ENCODE data around the gene PCSK7. TPM values are rescaled to one million over a fixed set of nuclear protein-coding genes. Genes with fewer than 3 reads are reported as not detected.
"Not testable (repeated sequence)": the region's sequence is repeated elsewhere in the genome, so short reads cannot be mapped to it uniquely, and the experiment has no call there.

Gene PCSK7
- total RNA-seq, 2 donors from 2014 or later, result 25.3 to 32.8 TPM

DNA sequence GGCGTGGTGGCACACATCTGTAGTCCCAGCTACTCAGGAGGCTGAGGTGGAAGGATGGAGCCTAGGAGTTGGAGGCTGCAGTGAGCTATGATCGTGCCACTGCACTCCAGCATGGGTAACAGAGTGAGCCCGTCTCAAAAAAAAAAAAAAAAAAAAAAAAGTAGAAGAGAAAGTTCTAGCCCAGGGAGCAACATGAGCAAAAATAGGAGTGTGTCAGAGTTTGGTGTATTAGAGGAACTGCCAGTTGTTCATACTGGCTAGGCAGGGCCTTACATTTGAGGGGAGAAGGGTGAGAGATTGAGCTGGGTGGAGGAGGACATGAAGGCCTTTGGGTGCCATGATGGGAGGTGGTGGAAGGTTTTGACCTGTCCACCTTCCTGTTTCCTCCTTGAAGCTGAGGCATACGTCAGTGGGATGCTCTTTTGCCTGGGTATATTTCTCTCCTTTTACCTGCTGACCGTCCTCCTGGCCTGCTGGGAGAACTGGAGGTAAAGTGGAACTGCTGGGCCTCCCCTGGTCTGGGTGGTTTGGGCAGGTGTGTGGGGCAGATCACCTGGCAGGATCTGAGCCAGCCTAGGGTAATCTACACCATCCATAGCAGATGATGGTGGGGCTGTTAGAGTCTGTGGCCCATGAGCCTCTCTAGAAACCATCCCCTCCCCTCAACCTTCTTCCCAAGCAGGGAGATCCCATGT, 46.0 kb downstream of the PCSK7 start:
- no peak for DNase-seq (ENCODE audit: low spot score)
- Histone ChIP-seq H3K4me3 (no peak overlapping the region), H3K36me3 (peaks cover 71% of the 10 kb centered on the region), H3K9me3 (no peaks in the 10 kb centered on the region), H3K27ac (no peak overlapping the region), H3K27me3 (no peaks in the 10 kb centered on the region), H3K4me1 (peaks cover 0 to 7% of the 10 kb centered on the region in 2 donors)
- TF ChIP-seq, protein P1, sequence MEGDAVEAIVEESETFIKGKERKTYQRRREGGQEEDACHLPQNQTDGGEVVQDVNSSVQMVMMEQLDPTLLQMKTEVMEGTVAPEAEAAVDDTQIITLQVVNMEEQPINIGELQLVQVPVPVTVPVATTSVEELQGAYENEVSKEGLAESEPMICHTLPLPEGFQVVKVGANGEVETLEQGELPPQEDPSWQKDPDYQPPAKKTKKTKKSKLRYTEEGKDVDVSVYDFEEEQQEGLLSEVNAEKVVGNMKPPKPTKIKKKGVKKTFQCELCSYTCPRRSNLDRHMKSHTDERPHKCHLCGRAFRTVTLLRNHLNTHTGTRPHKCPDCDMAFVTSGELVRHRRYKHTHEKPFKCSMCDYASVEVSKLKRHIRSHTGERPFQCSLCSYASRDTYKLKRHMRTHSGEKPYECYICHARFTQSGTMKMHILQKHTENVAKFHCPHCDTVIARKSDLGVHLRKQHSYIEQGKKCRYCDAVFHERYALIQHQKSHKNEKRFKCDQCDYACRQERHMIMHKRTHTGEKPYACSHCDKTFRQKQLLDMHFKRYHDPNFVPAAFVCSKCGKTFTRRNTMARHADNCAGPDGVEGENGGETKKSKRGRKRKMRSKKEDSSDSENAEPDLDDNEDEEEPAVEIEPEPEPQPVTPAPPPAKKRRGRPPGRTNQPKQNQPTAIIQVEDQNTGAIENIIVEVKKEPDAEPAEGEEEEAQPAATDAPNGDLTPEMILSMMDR (IDR thresholded peaks at IDR 0.05), result no peak

DNA sequence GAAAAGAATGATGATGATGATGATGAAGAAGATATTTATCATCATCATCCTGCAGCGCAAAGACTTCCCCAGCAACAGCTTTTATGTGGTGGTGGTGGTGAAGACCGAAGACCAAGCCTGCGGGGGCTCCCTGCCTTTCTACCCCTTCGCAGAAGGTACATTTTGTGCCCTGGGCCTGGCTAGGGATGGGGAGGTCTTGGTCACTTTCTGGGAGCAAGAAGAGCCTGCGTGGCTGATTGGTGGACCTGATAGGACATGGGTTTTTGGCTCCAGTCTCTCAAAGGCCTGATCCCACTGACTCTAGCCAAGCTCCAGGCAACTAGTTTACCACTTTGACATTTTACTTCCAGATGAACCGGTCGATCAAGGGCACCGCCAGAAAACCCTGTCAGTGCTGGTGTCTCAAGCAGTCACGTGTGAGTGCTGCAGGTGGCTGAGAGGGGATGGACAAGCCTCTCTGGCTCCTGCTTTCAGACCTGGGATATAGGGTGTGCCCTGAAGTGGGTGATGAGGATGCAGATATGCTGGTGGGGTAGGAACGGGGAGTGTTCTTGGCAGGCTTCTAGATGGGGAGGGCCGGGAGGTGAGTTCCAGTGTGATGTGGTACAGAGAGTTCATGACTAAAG, 48.0 kb downstream of the PCSK7 start:
- no peaks in the 10 kb centered on the region for H3K9me3 ChIP-seq
- H3K4me3 ChIP-seq, result no peak overlapping the region
- no peak overlapping the region for H3K27ac ChIP-seq
- H3K27me3 ChIP-seq, result no peaks in the 10 kb centered on the region
- H3K36me3 ChIP-seq, result peaks cover 50% of the 10 kb centered on the region
- DNase-seq (ENCODE audit: low spot score), result peak; percentile 36
- H3K4me1 ChIP-seq, result peaks cover 0 to 21% of the 10 kb centered on the region in 2 donors
- TF ChIP-seq, protein P1 (IDR thresholded peaks at IDR 0.05), result no peak

DNA sequence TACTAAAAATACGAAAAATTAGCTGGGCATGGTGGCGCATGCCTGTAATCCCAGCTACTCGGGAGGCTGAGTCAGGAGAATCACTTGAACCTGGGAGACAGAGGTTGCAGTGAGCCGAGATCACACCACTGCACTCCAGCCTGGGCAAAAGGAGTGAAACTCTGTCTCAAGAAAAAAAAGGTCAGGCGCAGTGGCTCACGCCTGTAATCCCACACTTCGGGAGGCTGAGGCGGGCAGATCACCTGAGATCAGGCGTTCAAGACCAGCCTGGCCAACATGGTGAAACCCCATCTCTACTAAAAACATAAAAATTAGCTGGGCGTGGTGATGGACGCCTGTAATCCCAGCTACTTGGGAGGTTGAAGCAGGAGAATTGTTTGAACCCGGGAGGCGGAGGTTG, 48.7 kb downstream of the PCSK7 start:
- DNase-seq (ENCODE audit: low spot score), result peak; percentile 40
- Histone ChIP-seq H3K36me3 (peaks cover 44% of the 10 kb centered on the region), H3K4me1 (peaks cover 0 to 24% of the 10 kb centered on the region in 2 donors)

DNA sequence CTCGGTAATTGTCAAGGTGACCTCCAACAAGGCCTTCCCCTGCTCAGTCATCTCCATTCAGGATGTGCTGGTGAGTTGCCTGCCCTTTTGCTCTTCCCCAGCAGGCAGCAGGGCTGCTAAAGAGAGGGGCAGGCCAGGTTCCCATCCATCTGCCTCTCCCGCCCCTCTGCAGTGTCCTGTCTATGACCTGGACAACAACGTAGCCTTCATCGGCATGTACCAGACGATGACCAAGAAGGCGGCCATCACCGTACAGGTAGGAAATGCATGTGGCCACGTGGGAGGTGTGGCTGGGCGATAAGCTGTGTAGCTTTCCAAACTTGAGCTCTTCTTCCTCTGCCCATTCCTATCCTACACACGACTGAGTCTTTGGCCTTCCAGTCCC, 49.3 kb downstream of the PCSK7 start:
- H3K27ac ChIP-seq, result no peak overlapping the region
- DNase-seq (ENCODE audit: low spot score), result no peak
- TF ChIP-seq, protein P1 (IDR thresholded peaks at IDR 0.05), result no peak
- H3K27me3 ChIP-seq, result no peaks in the 10 kb centered on the region
- H3K4me1 ChIP-seq, result peaks cover 0 to 30% of the 10 kb centered on the region in 2 donors
- no peaks in the 10 kb centered on the region for H3K9me3 ChIP-seq
- peaks cover 37% of the 10 kb centered on the region for H3K36me3 ChIP-seq
- no peak overlapping the region for H3K4me3 ChIP-seq

More for the DNA sequence above, 48.7 kb downstream of the PCSK7 start:
- not testable (repeated sequence) for H3K27me3 ChIP-seq, H3K9me3 ChIP-seq, H3K27ac ChIP-seq, H3K4me3 ChIP-seq

DNA sequence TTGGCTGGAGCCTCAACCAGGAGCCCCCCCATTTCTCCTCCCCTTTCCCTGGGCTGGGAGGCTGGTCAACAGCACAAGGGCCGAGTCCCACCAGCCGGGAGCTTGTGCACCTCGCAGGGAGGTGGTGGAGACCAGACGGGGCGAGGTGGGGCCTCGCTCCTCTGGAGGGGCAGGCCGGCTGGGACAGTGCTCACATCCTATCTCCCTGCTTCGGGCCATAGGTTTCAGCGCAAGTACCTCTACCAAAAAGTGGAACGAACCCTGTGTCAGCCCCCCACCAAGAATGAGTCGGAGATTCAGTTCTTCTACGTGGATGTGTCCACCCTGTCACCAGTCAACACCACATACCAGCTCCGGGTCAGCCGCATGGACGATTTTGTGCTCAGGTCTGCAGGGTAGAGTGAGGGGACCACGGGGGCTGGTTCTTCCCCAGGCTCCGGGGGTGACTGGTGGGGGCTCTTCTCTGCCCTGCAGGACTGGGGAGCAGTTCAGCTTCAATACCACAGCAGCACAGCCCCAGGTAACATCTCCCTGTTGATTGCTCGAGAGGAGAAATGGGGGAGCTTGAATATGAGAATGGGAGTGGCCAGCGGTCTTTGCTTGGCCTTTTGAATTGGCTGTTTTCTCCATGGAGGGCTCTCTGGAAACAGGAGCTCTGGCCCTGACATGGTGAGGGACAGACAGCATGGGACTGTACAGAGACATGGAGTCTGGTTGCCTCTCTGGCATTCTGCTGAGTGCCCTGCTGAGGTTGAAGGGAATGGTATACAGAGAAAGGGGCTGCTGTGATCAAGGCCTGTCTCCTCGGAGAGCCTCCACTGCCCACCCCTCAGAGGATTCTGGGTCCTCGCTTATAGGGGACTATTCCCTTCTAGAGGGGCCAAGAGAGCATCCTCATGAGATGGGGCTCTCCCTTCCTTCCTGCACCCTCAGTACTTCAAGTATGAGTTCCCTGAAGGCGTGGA, 50.0 kb downstream of the PCSK7 start:
- H3K27me3 ChIP-seq, result no peaks in the 10 kb centered on the region
- H3K9me3 ChIP-seq, result no peaks in the 10 kb centered on the region
- TF ChIP-seq, protein P1 (IDR thresholded peaks at IDR 0.05), result no peak
- peaks cover 0 to 30% of the 10 kb centered on the region in 2 donors for H3K4me1 ChIP-seq
- DNase-seq (ENCODE audit: low spot score), result peak; percentile 57
- no peak overlapping the region for H3K27ac ChIP-seq
- H3K36me3 ChIP-seq, result peaks cover 33% of the 10 kb centered on the region
- H3K4me3 ChIP-seq, result no peak overlapping the region

Data from right atrium auricular region (tissue), 2 donors.